Measurements from ENCODE around the gene ITPK1.

ITPK1 gene

GRCh38 chr14:92926180-92926845, 189.4 kb downstream of the ITPK1 start:
- 88% methylated on average over 4 of the region's 5 CpGs for WGBS
- no peak overlapping the region for H3K4me3 ChIP-seq (ENCODE audit: insufficient read depth in 1 of 2, low read depth in 1 of 2, low read length in 2 of 2)

DNA sequence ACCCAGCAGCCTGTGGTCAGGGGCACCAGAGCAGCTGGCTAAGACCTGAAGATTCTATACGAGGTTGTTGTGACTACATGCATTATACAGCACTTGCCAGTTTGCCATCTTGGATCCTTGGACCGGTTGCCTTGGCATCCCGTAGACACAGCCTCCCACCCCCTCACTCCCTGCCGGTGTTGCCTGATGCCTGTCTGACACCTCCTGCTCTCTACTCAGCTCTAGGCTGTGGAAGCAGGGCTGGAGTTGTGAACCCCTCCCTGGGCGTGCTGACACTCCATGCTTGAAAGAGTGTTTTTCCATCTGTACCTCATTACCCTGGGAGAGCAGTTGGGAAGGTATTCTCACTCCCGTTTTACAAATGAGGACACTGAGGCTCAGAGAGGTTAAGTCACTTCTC, 190.3 kb downstream of the ITPK1 start:
- no peak overlapping the region for H4K8ac ChIP-seq (ENCODE audit: low read length)
- 80% methylated on average over 6 of the region's 6 CpGs for WGBS

More at GRCh38 chr14:92926180-92926845, 189.4 kb downstream of the ITPK1 start:
- Histone ChIP-seq H3K4me2 (ENCODE audit: low read length, poor library complexity, severe bottlenecking) (no peak overlapping the region), H2BK12ac (ENCODE audit: low read length in 2 of 2) (no peak overlapping the region), H2AK5ac (ENCODE audit: low read length, severe bottlenecking) (no peak overlapping the region), H3K36me3 (ENCODE audit: control insufficient read depth in 1 of 2, insufficient read depth in 2 of 2, low read depth in 1 of 2, low read length in 2 of 2) (no peaks in the 10 kb centered on the region), H2AFZ (ENCODE audit: low read depth, low read length) (no peak overlapping the region), H4K8ac (ENCODE audit: low read length) (no peak overlapping the region), H3K79me1 (replicated peaks; ENCODE audit: low read length, poor library complexity, severe bottlenecking) (no peaks in the 10 kb centered on the region), H2BK15ac (ENCODE audit: low read depth, poor library complexity, severe bottlenecking) (no peak overlapping the region), H3K18ac (ENCODE audit: low read depth in 1 of 2, low read length in 2 of 2) (no peak overlapping the region), H3K9ac (ENCODE audit: low read length) (no peak overlapping the region), H3K14ac (ENCODE audit: low read length in 2 of 2) (no peak overlapping the region), H2BK5ac (ENCODE audit: low read depth, low read length, poor library complexity, severe bottlenecking) (no peak overlapping the region), H3K27ac (ENCODE audit: low read length, poor library complexity, severe bottlenecking) (no peak overlapping the region), H3K23ac (ENCODE audit: low read length in 2 of 2) (no peak overlapping the region), H3K4me1 (ENCODE audit: control insufficient read depth, insufficient read depth, low read depth, low read length) (peaks cover 10% of the 10 kb centered on the region), H3K27me3 (ENCODE audit: control insufficient read depth in 1 of 2, insufficient read depth in 1 of 2, low read length in 2 of 2) (peaks cover 65 to 89% of the 10 kb centered on the region in 2 experiments), H3K9me3 (ENCODE audit: control insufficient read depth, low read length) (peaks cover 7% of the 10 kb centered on the region), H4K91ac (ENCODE audit: low read length) (no peak overlapping the region), H2BK120ac (ENCODE audit: low read depth, low read length) (no peak overlapping the region), H3K4ac (ENCODE audit: low read depth in 1 of 2, low read length in 2 of 2) (no peak overlapping the region)
- DNase-seq = no peak

DNA sequence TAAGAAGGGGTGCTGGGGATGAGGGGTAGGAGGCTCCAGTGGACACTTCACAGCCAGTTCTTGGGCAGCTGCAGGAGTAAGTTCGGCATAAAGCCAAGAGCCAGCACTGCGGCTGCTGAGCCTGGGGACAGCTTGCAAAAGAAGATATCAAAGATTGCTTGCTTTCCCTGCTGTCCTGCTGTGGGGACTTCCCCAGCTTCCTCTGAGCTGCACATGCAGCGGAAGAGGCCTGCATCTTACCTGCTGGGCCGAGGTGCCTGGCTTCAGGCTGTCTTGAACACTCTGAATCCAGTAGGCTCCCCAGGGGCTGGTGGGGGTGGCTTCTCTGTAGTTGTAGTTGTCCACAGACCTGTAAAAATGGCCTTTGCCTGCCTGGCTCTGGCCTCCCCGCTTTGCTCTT, 191.5 kb downstream of the ITPK1 start:
- Histone ChIP-seq H3K14ac (ENCODE audit: low read length in 2 of 2) (no peak overlapping the region), H3K18ac (ENCODE audit: low read depth in 1 of 2, low read length in 2 of 2) (no peak overlapping the region), H2BK120ac (ENCODE audit: low read depth, low read length) (no peak overlapping the region), H3K23ac (ENCODE audit: low read length in 2 of 2) (no peak overlapping the region), H3K27me3 (ENCODE audit: control insufficient read depth in 1 of 2, insufficient read depth in 1 of 2, low read length in 2 of 2) (peaks cover 75 to 94% of the 10 kb centered on the region in 2 experiments), H2BK12ac (ENCODE audit: low read length in 2 of 2) (no peak overlapping the region), H3K36me3 (ENCODE audit: control insufficient read depth in 1 of 2, insufficient read depth in 2 of 2, low read depth in 1 of 2, low read length in 2 of 2) (no peaks in the 10 kb centered on the region), H3K4me2 (ENCODE audit: low read length, poor library complexity, severe bottlenecking) (no peak overlapping the region), H2BK5ac (ENCODE audit: low read depth, low read length, poor library complexity, severe bottlenecking) (no peak overlapping the region), H3K4me1 (ENCODE audit: control insufficient read depth, insufficient read depth, low read depth, low read length) (peaks cover 10% of the 10 kb centered on the region), H2AFZ (ENCODE audit: low read depth, low read length) (no peak overlapping the region), H3K4ac (ENCODE audit: low read depth in 1 of 2, low read length in 2 of 2) (no peak overlapping the region), H3K27ac (ENCODE audit: low read length, poor library complexity, severe bottlenecking) (no peak overlapping the region), H3K9me3 (ENCODE audit: control insufficient read depth, low read length) (peaks cover 9% of the 10 kb centered on the region), H3K79me1 (replicated peaks; ENCODE audit: low read length, poor library complexity, severe bottlenecking) (no peaks in the 10 kb centered on the region), H3K9ac (ENCODE audit: low read length) (no peak overlapping the region), H4K91ac (ENCODE audit: low read length) (no peak overlapping the region), H2BK15ac (ENCODE audit: low read depth, poor library complexity, severe bottlenecking) (no peak overlapping the region), H3K4me3 (ENCODE audit: insufficient read depth in 1 of 2, low read depth in 1 of 2, low read length in 2 of 2) (no peak overlapping the region), H4K8ac (ENCODE audit: low read length) (no peak overlapping the region), H2AK5ac (ENCODE audit: low read length, severe bottlenecking) (no peak overlapping the region)
- DNase-seq = no peak
- 58% methylated on average over 4 of the region's 5 CpGs for WGBS

More for the DNA sequence above, 190.3 kb downstream of the ITPK1 start:
- Histone ChIP-seq H4K91ac (ENCODE audit: low read length) (no peak overlapping the region), H2BK5ac (ENCODE audit: low read depth, low read length, poor library complexity, severe bottlenecking) (no peak overlapping the region), H2BK120ac (ENCODE audit: low read depth, low read length) (no peak overlapping the region), H3K14ac (ENCODE audit: low read length in 2 of 2) (no peak overlapping the region), H2BK15ac (ENCODE audit: low read depth, poor library complexity, severe bottlenecking) (no peak overlapping the region), H3K23ac (ENCODE audit: low read length in 2 of 2) (no peak overlapping the region), H2AFZ (ENCODE audit: low read depth, low read length) (no peak overlapping the region), H2BK12ac (ENCODE audit: low read length in 2 of 2) (no peak overlapping the region), H3K27me3 (ENCODE audit: control insufficient read depth in 1 of 2, insufficient read depth in 1 of 2, low read length in 2 of 2) (peaks cover 70 to 94% of the 10 kb centered on the region in 2 experiments), H2AK5ac (ENCODE audit: low read length, severe bottlenecking) (no peak overlapping the region), H3K27ac (ENCODE audit: low read length, poor library complexity, severe bottlenecking) (no peak overlapping the region), H3K4me3 (ENCODE audit: insufficient read depth in 1 of 2, low read depth in 1 of 2, low read length in 2 of 2) (no peak overlapping the region), H3K18ac (ENCODE audit: low read depth in 1 of 2, low read length in 2 of 2) (no peak overlapping the region), H3K9ac (ENCODE audit: low read length) (no peak overlapping the region), H3K9me3 (ENCODE audit: control insufficient read depth, low read length) (peaks cover 7% of the 10 kb centered on the region), H3K79me1 (replicated peaks; ENCODE audit: low read length, poor library complexity, severe bottlenecking) (no peaks in the 10 kb centered on the region), H3K4me1 (ENCODE audit: control insufficient read depth, insufficient read depth, low read depth, low read length) (peaks cover 10% of the 10 kb centered on the region), H3K4ac (ENCODE audit: low read depth in 1 of 2, low read length in 2 of 2) (no peak overlapping the region), H3K36me3 (ENCODE audit: control insufficient read depth in 1 of 2, insufficient read depth in 2 of 2, low read depth in 1 of 2, low read length in 2 of 2) (no peaks in the 10 kb centered on the region), H3K4me2 (ENCODE audit: low read length, poor library complexity, severe bottlenecking) (no peak overlapping the region)
- DNase-seq = no peak

- no peak overlapping the region for H4K91ac ChIP-seq (ENCODE audit: low read length)
- no peak overlapping the region for H3K18ac ChIP-seq (ENCODE audit: low read depth in 1 of 2, low read length in 2 of 2)
- no peak overlapping the region for H4K8ac ChIP-seq (ENCODE audit: low read length)
- no peak for DNase-seq
- no peak overlapping the region for H3K27ac ChIP-seq (ENCODE audit: low read length, poor library complexity, severe bottlenecking)
- H2AK5ac ChIP-seq (ENCODE audit: low read length, severe bottlenecking) = no peak overlapping the region
- peaks cover 9% of the 10 kb centered on the region for H3K9me3 ChIP-seq (ENCODE audit: control insufficient read depth, low read length)
- no peak overlapping the region for H2BK5ac ChIP-seq (ENCODE audit: low read depth, low read length, poor library complexity, severe bottlenecking)
- H3K14ac ChIP-seq (ENCODE audit: low read length in 2 of 2) = no peak overlapping the region
- no peak overlapping the region for H3K4me3 ChIP-seq (ENCODE audit: insufficient read depth in 1 of 2, low read depth in 1 of 2, low read length in 2 of 2)
- H3K36me3 ChIP-seq (ENCODE audit: control insufficient read depth in 1 of 2, insufficient read depth in 2 of 2, low read depth in 1 of 2, low read length in 2 of 2) = no peaks in the 10 kb centered on the region
- no peak overlapping the region for H3K4me2 ChIP-seq (ENCODE audit: low read length, poor library complexity, severe bottlenecking)
- H3K4me1 ChIP-seq (ENCODE audit: control insufficient read depth, insufficient read depth, low read depth, low read length) = peaks cover 10% of the 10 kb centered on the region
- H2BK15ac ChIP-seq (ENCODE audit: low read depth, poor library complexity, severe bottlenecking) = no peak overlapping the region
- H2AFZ ChIP-seq (ENCODE audit: low read depth, low read length) = no peak overlapping the region
- H3K79me1 ChIP-seq (replicated peaks; ENCODE audit: low read length, poor library complexity, severe bottlenecking) = no peaks in the 10 kb centered on the region
- H3K23ac ChIP-seq (ENCODE audit: low read length in 2 of 2) = no peak overlapping the region
- no peak overlapping the region for H3K9ac ChIP-seq (ENCODE audit: low read length)
- H2BK120ac ChIP-seq (ENCODE audit: low read depth, low read length) = no peak overlapping the region
- 40% methylated on average over 8 of the region's 8 CpGs for WGBS
- H2BK12ac ChIP-seq (ENCODE audit: low read length in 2 of 2) = no peak overlapping the region
- peaks cover 78 to 94% of the 10 kb centered on the region in 2 experiments for H3K27me3 ChIP-seq (ENCODE audit: control insufficient read depth in 1 of 2, insufficient read depth in 1 of 2, low read length in 2 of 2)
- H3K4ac ChIP-seq (ENCODE audit: low read depth in 1 of 2, low read length in 2 of 2) = no peak overlapping the region
These were observed 192.0 kb downstream of the ITPK1 start for GRCh38 chr14:92923744-92924103.

All from mesenchymal stem cell (in vitro differentiated cells and primary cell).